ENCODE results near the gene ZSWIM6.

The ZSWIM6 gene

GRCh38 chr5:61582205-61582820 lies 250.3 kb downstream of the ZSWIM6 start:
- Histone ChIP-seq H3K36me3 (ENCODE audit: insufficient read depth, low read length) (no peaks in the 10 kb centered on the region), H3K27ac (ENCODE audit: low read depth, low read length, poor library complexity, severe bottlenecking) (no peak overlapping the region), H3K9me2 (ENCODE audit: low read depth, low read length) (no peaks in the 10 kb centered on the region), H3K4me2 (ENCODE audit: low read length) (no peak overlapping the region), H3F3A (ENCODE audit: insufficient read depth, low read length) (no peaks in the 10 kb centered on the region), H3K9me3 (ENCODE audit: low read length) (no peaks in the 10 kb centered on the region), H3K27me3 (ENCODE audit: insufficient read depth, low read length) (no peaks in the 10 kb centered on the region), H3K4me3 (ENCODE audit: low read depth, low read length, poor library complexity, severe bottlenecking) (no peak overlapping the region), H2AFZ (ENCODE audit: low read length) (no peak overlapping the region), H3K9ac (ENCODE audit: low read length) (no peak overlapping the region), H3K79me2 (ENCODE audit: insufficient read depth, low read length) (no peaks in the 10 kb centered on the region), H4K20me1 (ENCODE audit: insufficient read depth, low read length) (no peaks in the 10 kb centered on the region), H3K4me1 (ENCODE audit: insufficient read depth, low read length, severe bottlenecking) (no peaks in the 10 kb centered on the region)
- no peak for TF ChIP-seq EZH2 (IDR thresholded peaks at IDR 0.05; ENCODE audit: borderline replicate concordance, low read length)
- TF ChIP-seq, protein P1, sequence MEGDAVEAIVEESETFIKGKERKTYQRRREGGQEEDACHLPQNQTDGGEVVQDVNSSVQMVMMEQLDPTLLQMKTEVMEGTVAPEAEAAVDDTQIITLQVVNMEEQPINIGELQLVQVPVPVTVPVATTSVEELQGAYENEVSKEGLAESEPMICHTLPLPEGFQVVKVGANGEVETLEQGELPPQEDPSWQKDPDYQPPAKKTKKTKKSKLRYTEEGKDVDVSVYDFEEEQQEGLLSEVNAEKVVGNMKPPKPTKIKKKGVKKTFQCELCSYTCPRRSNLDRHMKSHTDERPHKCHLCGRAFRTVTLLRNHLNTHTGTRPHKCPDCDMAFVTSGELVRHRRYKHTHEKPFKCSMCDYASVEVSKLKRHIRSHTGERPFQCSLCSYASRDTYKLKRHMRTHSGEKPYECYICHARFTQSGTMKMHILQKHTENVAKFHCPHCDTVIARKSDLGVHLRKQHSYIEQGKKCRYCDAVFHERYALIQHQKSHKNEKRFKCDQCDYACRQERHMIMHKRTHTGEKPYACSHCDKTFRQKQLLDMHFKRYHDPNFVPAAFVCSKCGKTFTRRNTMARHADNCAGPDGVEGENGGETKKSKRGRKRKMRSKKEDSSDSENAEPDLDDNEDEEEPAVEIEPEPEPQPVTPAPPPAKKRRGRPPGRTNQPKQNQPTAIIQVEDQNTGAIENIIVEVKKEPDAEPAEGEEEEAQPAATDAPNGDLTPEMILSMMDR (IDR thresholded peaks at IDR 0.05; ENCODE audit: low read length), result no peak

GRCh38 chr5:61582887-61583286 lies 250.8 kb downstream of the ZSWIM6 start:
- Histone ChIP-seq H3K27me3 (ENCODE audit: insufficient read depth, low read length) (no peaks in the 10 kb centered on the region), H2AFZ (ENCODE audit: low read length) (no peak overlapping the region), H3F3A (ENCODE audit: insufficient read depth, low read length) (no peaks in the 10 kb centered on the region), H3K4me2 (ENCODE audit: low read length) (no peak overlapping the region), H3K4me1 (ENCODE audit: insufficient read depth, low read length, severe bottlenecking) (no peaks in the 10 kb centered on the region), H3K4me3 (ENCODE audit: low read depth, low read length, poor library complexity, severe bottlenecking) (no peak overlapping the region), H3K79me2 (ENCODE audit: insufficient read depth, low read length) (no peaks in the 10 kb centered on the region), H3K9me2 (ENCODE audit: low read depth, low read length) (no peaks in the 10 kb centered on the region), H3K36me3 (ENCODE audit: insufficient read depth, low read length) (no peaks in the 10 kb centered on the region), H4K20me1 (ENCODE audit: insufficient read depth, low read length) (no peaks in the 10 kb centered on the region), H3K27ac (ENCODE audit: low read depth, low read length, poor library complexity, severe bottlenecking) (no peak overlapping the region), H3K9me3 (ENCODE audit: low read length) (no peaks in the 10 kb centered on the region), H3K9ac (ENCODE audit: low read length) (no peak overlapping the region)
- TF ChIP-seq, protein P1 (IDR thresholded peaks at IDR 0.05; ENCODE audit: low read length), result no peak
- TF ChIP-seq EZH2 (IDR thresholded peaks at IDR 0.05; ENCODE audit: borderline replicate concordance, low read length), result no peak

- no peak overlapping the region for H3K27ac ChIP-seq (ENCODE audit: low read depth, low read length, poor library complexity, severe bottlenecking)
- H3F3A ChIP-seq (ENCODE audit: insufficient read depth, low read length), result no peaks in the 10 kb centered on the region
Measured at GRCh38 chr5:61586096-61587084, 254.3 kb downstream of the ZSWIM6 start.

More at GRCh38 chr5:61586096-61587084, 254.3 kb downstream of the ZSWIM6 start:
- Histone ChIP-seq H4K20me1 (ENCODE audit: insufficient read depth, low read length) (no peaks in the 10 kb centered on the region), H3K9ac (ENCODE audit: low read length) (no peak overlapping the region), H3K4me2 (ENCODE audit: low read length) (no peak overlapping the region), H3K27me3 (ENCODE audit: insufficient read depth, low read length) (no peaks in the 10 kb centered on the region), H3K9me2 (ENCODE audit: low read depth, low read length) (no peaks in the 10 kb centered on the region), H3K79me2 (ENCODE audit: insufficient read depth, low read length) (no peaks in the 10 kb centered on the region), H3K4me1 (ENCODE audit: insufficient read depth, low read length, severe bottlenecking) (no peaks in the 10 kb centered on the region), H3K4me3 (ENCODE audit: low read depth, low read length, poor library complexity, severe bottlenecking) (no peak overlapping the region), H2AFZ (ENCODE audit: low read length) (no peak overlapping the region), H3K36me3 (ENCODE audit: insufficient read depth, low read length) (no peaks in the 10 kb centered on the region), H3K9me3 (ENCODE audit: low read length) (no peaks in the 10 kb centered on the region)
- TF ChIP-seq, protein P1 (IDR thresholded peaks at IDR 0.05; ENCODE audit: low read length), result no peak
- TF ChIP-seq EZH2 (IDR thresholded peaks at IDR 0.05; ENCODE audit: borderline replicate concordance, low read length), result no peak
